K562 treated with DMSO at 1 percent for 4 hours (cell line): ENCODE measurements around the gene FASTKD2. TPM values are rescaled to one million over a fixed set of nuclear protein-coding genes. Genes with fewer than 3 reads are reported as not detected.

Experiments used
- total RNA-seq: library from RNA; unstranded; fragments of 300-600 nt; gene quantifications from 2 replicates; pipeline ENCODE4 v1.2.3, GENCODE V29; 2022; ENCODE audit not compliant: insufficient read depth

FASTKD2 gene
- total RNA-seq, result 6.7 and 9.4 TPM in 2 replicates

GRCh38 chr2:206765242-206766056 is at the start of gene FASTKD2, which contains the start of gene MDH1B:
FASTKD2 (plus strand) TSS chr2:206765606; CDS start chr2:206766694, 1,088 bp downstream.
MDH1B (minus strand) TSS chr2:206765328; CDS start chr2:206765271, 57 bp downstream.

GRCh38 chr2:206718296-206718695 is 47.1 kb upstream of the FASTKD2 start, which contains the start of gene DYTN:
DYTN (minus strand) TSS chr2:206718396; CDS start chr2:206718279, 117 bp downstream.

Other genes starting within 250 kb of the FASTKD2 start
- gene FAM237A, start 123.1 kb upstream of the FASTKD2 start, total RNA-seq, result not detected in 2 replicates
- gene DYTN, start 47.2 kb upstream of the FASTKD2 start, total RNA-seq, result not detected in 2 replicates
- gene MDH1B, start 278 bp upstream of the FASTKD2 start, total RNA-seq, result not detected in 2 replicates
- not detected in 2 replicates for gene CPO, start 173.9 kb downstream of the FASTKD2 start, total RNA-seq